Omental fat pad (tissue), 4 donors: ENCODE data around the gene MTMR10. TPM values are rescaled to one million over a fixed set of nuclear protein-coding genes. Genes with fewer than 3 reads are reported as not detected.

Source experiments
- ATAC-seq: fragments of 150-250 bp; one replicate; pipeline ENCODE4 v1.9.1; 2016; ENCODE audit warnings: mild to moderate bottlenecking, moderate library complexity; ENCODE audit not compliant: low FRiP score
- DNase-seq: peaks from one replicate; pipeline ENCODE4 v3.0.0-alpha.2; 2019; ENCODE audit warnings: low spot score
- total RNA-seq, 4 donors: library from RNA; depleted of rRNA; stranded (reverse); fragments of >200 nt; gene quantifications; one replicate each; pipeline ENCODE4 v1.1.0, GENCODE V29; 2016
- TF ChIP-seq, protein P1 (sequence below), 3 donors: fragments of 450-650 bp; IDR thresholded peaks; one replicate each; pipeline ENCODE4 v1.5.1; 2016 to 2017; ENCODE audit warnings: antibody characterized with exemption in 3 of 3, mild to moderate bottlenecking in 3 of 3, moderate library complexity in 2 of 3

The MTMR10 gene
- total RNA-seq, 4 donors from 2014 or later: 40.6 to 70.0 (median 46.6) TPM

DNA sequence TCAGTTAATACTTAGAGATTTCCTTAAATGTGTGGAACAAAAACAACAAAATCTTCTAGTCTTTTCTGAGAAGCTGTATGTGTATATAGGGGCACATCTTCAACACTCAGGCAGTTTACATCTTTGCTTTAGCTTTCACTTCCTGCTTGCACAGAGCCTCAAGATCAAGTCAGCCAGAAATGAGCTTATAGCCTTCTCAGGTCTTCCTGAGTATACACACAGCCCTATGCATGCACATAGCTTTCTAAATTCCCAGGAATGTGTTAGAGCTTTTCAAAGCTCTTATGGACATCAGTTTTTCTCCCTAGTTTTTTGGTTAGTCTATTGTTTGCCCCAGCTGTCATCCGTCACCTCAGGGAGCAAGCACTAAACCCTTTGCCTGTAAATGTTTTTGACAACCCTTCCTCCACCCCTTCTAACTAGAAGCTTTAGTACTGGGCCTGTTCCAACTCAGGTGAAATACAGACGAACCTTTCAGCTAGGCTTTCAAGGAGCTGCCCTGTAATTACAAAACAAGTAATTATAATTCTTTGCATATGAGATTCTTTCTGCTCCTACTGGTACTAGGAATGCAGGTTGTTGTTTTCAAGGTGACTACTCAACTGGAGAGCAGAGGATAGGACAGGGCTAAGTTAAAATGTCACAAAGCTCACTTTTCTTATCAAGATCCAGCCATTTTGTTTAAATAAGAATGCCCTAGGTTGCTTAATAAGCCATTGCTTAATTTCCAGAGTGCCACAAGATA, 22.6 kb upstream of the MTMR10 start:
- DNase-seq (no peak), ATAC-seq (no peak)
- TF ChIP-seq, protein P1, sequence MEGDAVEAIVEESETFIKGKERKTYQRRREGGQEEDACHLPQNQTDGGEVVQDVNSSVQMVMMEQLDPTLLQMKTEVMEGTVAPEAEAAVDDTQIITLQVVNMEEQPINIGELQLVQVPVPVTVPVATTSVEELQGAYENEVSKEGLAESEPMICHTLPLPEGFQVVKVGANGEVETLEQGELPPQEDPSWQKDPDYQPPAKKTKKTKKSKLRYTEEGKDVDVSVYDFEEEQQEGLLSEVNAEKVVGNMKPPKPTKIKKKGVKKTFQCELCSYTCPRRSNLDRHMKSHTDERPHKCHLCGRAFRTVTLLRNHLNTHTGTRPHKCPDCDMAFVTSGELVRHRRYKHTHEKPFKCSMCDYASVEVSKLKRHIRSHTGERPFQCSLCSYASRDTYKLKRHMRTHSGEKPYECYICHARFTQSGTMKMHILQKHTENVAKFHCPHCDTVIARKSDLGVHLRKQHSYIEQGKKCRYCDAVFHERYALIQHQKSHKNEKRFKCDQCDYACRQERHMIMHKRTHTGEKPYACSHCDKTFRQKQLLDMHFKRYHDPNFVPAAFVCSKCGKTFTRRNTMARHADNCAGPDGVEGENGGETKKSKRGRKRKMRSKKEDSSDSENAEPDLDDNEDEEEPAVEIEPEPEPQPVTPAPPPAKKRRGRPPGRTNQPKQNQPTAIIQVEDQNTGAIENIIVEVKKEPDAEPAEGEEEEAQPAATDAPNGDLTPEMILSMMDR (IDR thresholded peaks at IDR 0.05): no peak

DNA sequence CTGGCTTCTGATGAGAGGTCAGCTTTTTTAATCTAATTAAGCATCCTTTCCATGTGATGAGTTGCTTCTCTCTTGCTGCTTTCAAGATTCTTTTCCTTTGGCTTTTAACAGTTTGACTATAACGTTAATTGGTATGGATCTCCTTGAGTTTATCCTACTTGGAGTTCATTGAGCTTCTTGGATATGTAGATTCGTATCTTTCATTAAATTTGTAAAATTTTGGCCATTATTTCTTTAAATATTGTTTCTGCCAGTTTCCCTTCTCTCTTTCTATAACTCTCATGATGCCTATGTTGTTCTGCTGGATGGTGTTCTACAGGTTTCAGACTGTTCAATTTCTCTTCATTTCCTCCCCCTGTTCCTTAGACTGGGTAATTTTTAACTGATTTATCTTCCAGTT, 21.0 kb upstream of the MTMR10 start:
- TF ChIP-seq, protein P1 (IDR thresholded peaks at IDR 0.05): no peak
- no peak for ATAC-seq
- no peak for DNase-seq

DNA sequence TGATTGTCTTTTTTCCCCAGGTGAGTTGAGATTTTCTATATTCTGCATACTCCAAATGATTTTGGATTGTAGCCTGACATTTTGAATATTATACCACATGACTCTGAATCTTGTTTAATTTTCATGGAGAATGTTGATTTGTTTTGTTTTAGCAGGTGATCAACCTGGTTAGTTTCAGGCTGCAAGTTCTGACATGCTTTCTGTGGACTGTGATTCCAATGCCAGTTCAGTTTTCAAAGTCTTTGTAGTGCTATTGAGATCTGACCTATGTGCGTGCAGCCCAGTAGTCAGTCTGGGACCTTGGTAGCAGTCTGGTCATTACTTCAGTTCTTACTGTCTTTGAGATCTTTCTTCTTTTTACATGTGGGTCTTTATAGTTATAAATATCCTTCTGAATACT, 18.6 kb upstream of the MTMR10 start:
- TF ChIP-seq, protein P1 (IDR thresholded peaks at IDR 0.05): no peak
- no peak for DNase-seq
- ATAC-seq: no peak

DNA sequence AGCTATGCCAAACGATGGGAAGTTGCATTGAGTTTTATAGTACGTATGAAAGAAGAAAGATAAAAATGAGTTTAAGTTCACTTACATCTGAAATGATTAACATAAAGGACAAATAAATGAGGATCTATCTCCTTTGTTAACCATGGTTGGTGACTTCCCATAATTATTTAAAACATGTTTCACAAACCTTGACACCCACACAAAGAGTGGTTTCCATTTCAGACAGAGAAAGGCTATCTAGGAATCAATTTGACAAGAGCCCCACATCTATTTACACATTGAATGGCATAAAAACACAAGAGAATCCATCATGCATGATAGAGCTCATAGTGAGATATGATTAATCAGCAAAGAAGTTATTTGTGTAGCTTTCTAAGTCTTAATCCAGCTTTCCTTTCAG, 14.2 kb upstream of the MTMR10 start:
- TF ChIP-seq, protein P1 (IDR thresholded peaks at IDR 0.05): no peak
- no peak for ATAC-seq
- DNase-seq: no peak

DNA sequence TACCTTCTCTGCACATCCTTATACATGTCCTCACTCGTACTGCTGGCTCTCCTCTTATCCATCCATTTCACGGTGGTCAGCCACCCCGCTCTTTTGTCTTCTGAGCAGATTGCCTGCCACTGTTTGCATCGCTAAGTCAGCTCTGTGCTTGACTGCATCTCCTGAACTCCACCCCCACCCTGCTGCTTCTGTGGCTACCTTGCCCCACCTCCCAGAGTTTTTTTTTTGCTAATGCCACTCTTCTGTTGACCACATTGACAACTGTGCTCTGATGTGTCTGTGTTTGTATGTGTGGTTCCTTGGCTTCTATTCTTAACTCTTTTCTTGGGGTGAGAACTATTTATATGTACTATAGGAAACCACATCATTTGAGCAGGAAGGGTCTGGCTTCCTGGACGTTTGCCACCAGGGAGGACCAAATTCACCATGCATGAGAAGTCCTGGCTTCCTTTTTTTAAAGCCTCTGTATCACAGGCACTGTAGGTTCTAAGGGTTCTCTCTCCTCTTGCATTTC, 12.8 kb upstream of the MTMR10 start:
- ATAC-seq (no peak), DNase-seq (no peak)
- TF ChIP-seq, protein P1 (IDR thresholded peaks at IDR 0.05): no peak

DNA sequence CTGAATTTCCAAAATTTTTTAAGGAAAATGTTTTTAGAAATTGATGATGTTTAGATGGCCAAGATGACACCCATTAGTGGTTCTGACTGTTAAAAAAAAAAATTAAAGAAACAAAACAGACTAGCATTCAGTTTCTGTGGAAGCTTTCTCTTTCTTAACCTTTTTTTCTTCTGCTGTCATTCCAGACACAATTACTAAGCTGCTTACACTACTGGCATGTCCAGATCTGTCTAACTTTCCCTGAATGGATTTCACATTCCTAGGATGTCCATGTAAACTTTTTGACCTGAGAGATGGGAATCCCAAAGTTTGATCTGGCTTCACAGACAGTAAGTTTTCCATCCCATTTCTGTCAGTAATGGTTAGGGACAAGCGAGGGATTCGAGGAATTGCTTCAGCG, 10.3 kb upstream of the MTMR10 start:
- no peak for ATAC-seq
- TF ChIP-seq, protein P1 (IDR thresholded peaks at IDR 0.05): no peak
- DNase-seq: no peak

DNA sequence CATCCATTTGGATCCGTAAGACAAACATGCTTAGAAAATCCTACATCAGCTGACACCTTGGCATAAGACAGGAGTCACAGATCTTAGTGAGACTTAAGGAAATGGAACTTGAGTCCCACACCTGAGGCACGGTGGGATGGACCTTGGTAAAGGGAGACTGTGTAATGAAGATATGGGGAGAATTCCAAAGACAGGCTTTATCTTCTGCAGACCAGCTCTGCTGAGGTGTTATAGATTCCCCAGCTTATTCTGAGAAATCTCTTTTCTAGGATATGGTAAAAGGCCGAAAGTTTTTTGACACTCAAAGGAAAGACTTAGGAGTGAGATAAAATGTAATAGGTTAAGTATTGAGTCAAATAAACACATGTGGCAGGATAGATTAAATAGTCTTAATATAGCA, 8.3 kb upstream of the MTMR10 start:
- DNase-seq (no peak), ATAC-seq (no peak)
- TF ChIP-seq, protein P1 (IDR thresholded peaks at IDR 0.05): no peak
